RWPE2 (cell line): ENCODE results near the gene FAM167B.

ENCODE experiments used
- ATAC-seq: fragments of 200-7000 bp; cut with Tn5 transposase; 3 replicates; pipeline ENCODE4 v1.9.1; 2021; ENCODE audit warnings: low read depth
- DNase-seq: peaks from one replicate; pipeline ENCODE4 v3.0.0-alpha.2; 2020; ENCODE audit warnings: low spot score
- H3K27ac ChIP-seq: fragments of 450-650 bp; 2 replicates; pipeline ENCODE4 v1.5.1; 2017; ENCODE audit warnings: mild to moderate bottlenecking; ENCODE audit not compliant: poor library complexity, severe bottlenecking
- H3K27me3 ChIP-seq: fragments of 250-450 bp; sonication (Bioruptor Pico); 2 replicates; pipeline ENCODE4 v1.5.1; 2021; ENCODE audit warnings: mild to moderate bottlenecking, moderate library complexity; ENCODE audit not compliant: insufficient read depth, poor library complexity, severe bottlenecking
- H3K36me3 ChIP-seq: fragments of 250-450 bp; sonication (Bioruptor Pico); 2 replicates; pipeline ENCODE4 v1.5.1; 2020; ENCODE audit warnings: low read depth, mild to moderate bottlenecking, moderate library complexity
- H3K4me1 ChIP-seq: fragments of 250-450 bp; sonication (Bioruptor Pico); 2 replicates; pipeline ENCODE4 v1.5.1; 2021; ENCODE audit warnings: mild to moderate bottlenecking, moderate library complexity; ENCODE audit not compliant: insufficient read depth, poor library complexity, severe bottlenecking
- H3K4me3 ChIP-seq: fragments of 250-450 bp; sonication (Bioruptor Pico); 2 replicates; pipeline ENCODE4 v1.5.1; 2021; ENCODE audit warnings: mild to moderate bottlenecking, moderate library complexity; ENCODE audit not compliant: severe bottlenecking
- H3K9me3 ChIP-seq: fragments of 250-450 bp; sonication (Bioruptor Pico); 2 replicates; pipeline ENCODE4 v1.5.1; 2021; ENCODE audit warnings: mild to moderate bottlenecking, moderate library complexity; ENCODE audit not compliant: severe bottlenecking
- TF ChIP-seq, protein P1 (sequence below): fragments of 450-650 bp; IDR thresholded peaks from one replicate; pipeline ENCODE4 v1.5.1; 2017; ENCODE audit warnings: mild to moderate bottlenecking, moderate library complexity; ENCODE audit not compliant: poor library complexity, severe bottlenecking

FAM167B gene

DNA sequence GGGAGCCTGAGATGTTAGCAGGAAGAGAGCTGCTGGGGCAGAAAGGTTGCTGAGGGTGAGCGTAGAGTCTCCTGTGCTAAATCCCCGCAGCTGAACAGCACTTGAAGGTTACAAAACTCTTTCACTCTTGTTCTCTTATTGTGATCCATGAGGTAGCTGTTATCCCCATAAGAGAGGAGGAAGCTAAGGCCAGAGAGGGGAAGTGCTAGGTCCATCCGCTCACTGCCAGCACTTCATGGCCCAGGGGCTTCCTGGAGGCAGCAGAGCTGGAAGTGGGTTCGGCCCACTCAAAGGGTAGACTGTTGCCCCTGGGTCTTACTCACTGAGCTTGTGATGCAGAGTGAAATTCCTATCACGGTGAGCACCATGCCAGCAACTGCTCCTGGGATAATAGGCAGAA is 30.5 kb upstream of the FAM167B start:
- H3K9me3 ChIP-seq = no peaks in the 10 kb centered on the region
- no peaks in the 10 kb centered on the region for H3K27me3 ChIP-seq
- DNase-seq (no peak), ATAC-seq (no peak)
- peak overlapping the region; percentile 89 for H3K27ac ChIP-seq
- peaks cover 52% of the 10 kb centered on the region for H3K36me3 ChIP-seq
- TF ChIP-seq, protein P1, sequence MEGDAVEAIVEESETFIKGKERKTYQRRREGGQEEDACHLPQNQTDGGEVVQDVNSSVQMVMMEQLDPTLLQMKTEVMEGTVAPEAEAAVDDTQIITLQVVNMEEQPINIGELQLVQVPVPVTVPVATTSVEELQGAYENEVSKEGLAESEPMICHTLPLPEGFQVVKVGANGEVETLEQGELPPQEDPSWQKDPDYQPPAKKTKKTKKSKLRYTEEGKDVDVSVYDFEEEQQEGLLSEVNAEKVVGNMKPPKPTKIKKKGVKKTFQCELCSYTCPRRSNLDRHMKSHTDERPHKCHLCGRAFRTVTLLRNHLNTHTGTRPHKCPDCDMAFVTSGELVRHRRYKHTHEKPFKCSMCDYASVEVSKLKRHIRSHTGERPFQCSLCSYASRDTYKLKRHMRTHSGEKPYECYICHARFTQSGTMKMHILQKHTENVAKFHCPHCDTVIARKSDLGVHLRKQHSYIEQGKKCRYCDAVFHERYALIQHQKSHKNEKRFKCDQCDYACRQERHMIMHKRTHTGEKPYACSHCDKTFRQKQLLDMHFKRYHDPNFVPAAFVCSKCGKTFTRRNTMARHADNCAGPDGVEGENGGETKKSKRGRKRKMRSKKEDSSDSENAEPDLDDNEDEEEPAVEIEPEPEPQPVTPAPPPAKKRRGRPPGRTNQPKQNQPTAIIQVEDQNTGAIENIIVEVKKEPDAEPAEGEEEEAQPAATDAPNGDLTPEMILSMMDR = no peak
- H3K4me3 ChIP-seq = no peak overlapping the region
- peaks cover 10% of the 10 kb centered on the region for H3K4me1 ChIP-seq

DNA sequence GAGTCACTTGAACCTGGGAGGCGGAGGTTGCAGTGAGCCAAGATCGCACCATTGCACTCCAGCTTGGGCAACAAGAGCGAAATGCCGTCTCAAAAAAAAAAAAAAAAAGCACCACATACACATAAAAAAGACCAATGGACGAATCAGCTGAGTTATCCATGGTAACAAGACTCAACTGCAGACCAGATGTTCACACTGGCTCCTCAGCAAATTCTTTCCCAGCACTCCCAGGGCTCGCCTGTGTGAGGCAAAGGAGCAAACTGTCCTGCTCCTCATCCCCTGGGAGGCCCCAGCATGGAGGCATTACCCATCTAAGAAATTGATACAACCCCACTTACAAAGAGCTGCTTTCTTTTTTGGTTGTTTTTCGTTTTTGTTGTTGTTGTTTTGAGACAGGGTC is 28.0 kb upstream of the FAM167B start:
- ATAC-seq (no peak), DNase-seq (no peak)
- TF ChIP-seq, protein P1 = no peak
- peaks cover 54% of the 10 kb centered on the region for H3K36me3 ChIP-seq
- no peak overlapping the region for H3K4me3 ChIP-seq
- no peak overlapping the region for H3K27ac ChIP-seq
- H3K9me3 ChIP-seq = no peaks in the 10 kb centered on the region
- no peaks in the 10 kb centered on the region for H3K27me3 ChIP-seq
- peaks cover 13% of the 10 kb centered on the region for H3K4me1 ChIP-seq

- Histone ChIP-seq H3K36me3 (peaks cover 58% of the 10 kb centered on the region), H3K9me3 (no peaks in the 10 kb centered on the region), H3K4me3 (peak overlapping the region; percentile 91), H3K4me1 (peaks cover 9% of the 10 kb centered on the region), H3K27me3 (no peaks in the 10 kb centered on the region), H3K27ac (peak overlapping the region; percentile 51)
- ATAC-seq (no peak), DNase-seq (no peak)
- TF ChIP-seq, protein P1 = no peak
Measured at GRCh38 chr1:32220746-32221580, 26.1 kb upstream of the FAM167B start.

DNA sequence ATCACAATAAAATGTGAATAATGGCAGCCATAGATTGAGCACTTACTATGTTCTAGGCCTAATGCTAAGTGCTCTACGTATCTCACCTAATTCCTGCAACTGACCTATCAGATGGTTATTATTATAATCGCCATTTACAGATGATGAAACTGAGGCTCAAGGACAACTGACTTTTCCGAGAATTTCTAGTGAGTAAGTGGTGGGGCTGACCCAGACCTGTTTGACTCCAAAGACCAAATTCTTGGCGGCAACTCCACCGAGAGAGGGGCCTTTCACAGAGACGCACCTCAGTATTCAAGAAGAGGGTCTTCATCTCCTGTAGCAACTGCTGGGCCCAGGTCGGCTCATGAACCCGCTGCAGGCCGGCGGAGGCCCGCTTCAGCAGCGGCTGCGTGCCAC is 25.4 kb upstream of the FAM167B start:
- no peaks in the 10 kb centered on the region for H3K27me3 ChIP-seq
- peaks cover 56% of the 10 kb centered on the region for H3K36me3 ChIP-seq
- peak overlapping the region; percentile 51 for H3K27ac ChIP-seq
- peaks cover 3% of the 10 kb centered on the region for H3K4me1 ChIP-seq
- no peaks in the 10 kb centered on the region for H3K9me3 ChIP-seq
- DNase-seq (no peak), ATAC-seq (no peak)
- TF ChIP-seq, protein P1 = no peak
- peak overlapping the region; percentile 91 for H3K4me3 ChIP-seq
